ENCODE data around the gene SH3BP5L. TPM values are rescaled to one million over a fixed set of nuclear protein-coding genes. Genes with fewer than 3 reads are reported as not detected.

The SH3BP5L gene
- polyA plus RNA-seq, 10 donors = 15.3 to 20.7 (median 18.4) TPM

DNA sequence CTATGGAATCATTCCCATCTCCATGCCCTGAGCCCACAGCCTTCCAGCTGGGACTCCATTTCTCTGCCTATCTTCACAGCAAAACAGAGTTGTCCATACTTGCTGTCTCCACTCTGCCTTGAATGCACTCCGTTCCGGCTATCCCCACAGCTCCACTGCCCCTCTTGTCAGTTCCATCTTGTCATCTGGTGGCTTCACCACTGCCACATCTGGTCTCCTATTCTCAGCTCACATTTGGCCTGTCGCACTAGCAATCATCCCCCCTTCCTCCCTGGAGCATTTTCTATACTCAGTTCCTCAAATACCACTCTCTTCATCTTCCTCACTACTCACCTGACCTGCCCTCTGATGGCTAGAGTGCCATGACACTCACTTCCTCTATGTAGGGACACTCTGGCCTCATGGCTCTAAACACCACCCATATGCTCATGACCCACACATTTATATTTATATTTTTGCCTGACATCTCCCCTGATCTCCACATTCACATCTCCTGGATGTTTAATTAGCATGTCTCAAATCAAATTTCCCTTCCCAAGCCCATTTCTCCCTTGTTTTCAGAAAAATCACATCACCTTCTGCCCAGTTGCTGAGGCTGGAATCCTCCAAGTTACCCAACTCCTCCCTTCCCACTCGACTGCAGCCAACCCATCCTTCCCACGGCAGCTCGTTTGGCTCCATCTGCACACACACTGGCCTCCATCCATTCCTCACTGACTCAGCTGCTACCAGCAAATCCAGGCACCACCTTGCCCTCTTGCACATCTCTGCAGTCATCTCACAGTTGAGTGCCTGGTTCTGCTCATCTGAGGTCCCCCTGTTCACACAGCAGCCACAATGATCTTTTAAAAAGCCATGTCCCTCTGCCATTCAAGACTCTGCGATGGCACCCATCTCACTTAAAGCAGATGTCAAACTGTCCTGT lies 27.0 kb upstream of the SH3BP5L start:
- peak in 1 of 3 donors; percentile 10 for DNase-seq

DNA sequence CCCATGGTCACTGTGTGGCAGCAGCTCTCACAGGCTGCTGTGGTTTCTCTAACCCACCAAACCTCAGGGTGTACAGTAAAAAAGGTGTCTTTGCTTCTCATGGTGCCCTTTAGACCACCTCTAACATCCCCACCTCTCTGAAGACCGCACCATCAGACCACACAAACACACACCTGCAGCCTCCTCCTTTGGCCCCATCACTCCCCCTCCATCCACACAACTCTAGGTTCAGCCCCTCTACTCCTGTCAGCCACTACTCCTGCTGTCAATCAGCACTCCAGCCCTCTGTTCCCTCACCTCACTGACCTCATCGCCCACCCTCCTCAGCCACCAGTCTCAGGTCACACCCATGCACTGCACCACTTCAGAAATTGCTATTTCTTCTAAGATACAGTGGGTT lies 25.7 kb upstream of the SH3BP5L start:
- DNase-seq = no peak

DNA sequence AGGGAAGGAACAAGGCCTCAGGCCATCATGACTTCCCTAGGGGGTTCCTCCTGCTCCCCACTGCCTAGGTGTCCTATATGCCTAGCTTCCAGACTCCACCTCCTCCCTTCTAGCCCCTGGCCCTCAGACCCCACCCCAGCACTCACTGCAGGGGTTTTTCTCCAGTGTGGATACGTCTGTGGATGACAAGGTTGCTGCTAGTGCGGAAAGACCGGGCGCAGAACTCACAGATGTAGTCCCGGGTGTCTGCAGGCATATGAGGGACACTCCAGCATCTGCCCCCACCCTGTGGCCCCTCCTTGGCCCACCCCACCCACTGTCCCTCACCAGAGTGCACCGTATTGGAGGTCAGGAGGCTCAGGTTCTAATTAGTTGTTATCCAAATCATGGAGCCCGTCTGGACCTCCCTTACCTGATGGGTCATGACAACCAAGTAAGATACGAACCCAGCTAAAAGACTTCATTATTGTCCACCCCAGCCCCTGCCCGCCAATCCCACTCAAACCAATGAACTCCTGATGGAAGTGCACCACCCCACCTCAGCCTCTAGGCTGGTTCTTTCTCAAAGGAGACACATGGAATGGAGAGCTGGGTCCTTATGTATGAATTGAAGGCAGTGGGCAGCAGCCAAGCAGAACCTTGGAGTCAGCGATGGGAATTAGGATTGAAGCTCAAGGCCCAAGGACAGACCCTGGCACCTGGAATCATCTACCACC lies 25.0 kb upstream of the SH3BP5L start:
- DNase-seq = no peak

DNA sequence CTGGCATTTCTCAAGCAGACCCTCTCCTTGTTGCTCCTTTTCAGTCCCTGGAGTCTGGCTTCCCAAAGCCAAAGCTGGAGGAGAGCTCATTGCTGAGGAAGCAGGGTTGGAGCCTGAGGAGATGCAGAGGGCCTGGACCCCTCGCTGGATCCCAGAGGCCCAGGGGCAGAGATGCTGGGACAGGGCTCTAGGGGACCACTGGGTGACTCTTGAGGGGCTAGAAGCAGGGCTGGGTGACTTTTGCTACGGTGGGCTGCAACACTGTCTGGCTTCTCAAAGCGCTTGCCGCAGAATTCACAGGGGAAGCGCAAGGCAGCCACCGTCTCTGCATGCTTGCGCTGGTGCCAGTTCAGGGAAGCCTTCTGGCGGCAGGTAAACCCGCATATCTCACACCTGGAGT lies 24.4 kb upstream of the SH3BP5L start:
- no peak for DNase-seq

DNA sequence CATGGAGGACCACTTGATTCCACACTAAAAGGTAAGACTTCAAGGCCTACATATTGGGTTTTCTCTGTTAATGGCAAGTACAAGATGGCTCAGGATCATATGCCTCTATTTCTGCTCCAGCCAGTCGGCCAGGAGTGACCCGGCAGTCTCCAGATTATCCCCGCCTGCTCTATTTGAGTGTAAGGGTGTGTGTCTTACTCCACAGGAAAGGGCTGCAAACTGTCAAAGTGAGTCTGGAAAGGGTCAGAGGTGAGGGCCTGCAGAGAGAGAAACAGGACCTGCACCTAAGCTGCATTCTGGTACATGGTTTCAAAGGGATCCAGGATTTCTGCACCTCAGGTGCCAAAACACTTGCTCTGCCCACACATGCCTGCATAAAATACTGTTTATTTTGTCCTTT lies 23.9 kb upstream of the SH3BP5L start:
- no peak for DNase-seq

DNA sequence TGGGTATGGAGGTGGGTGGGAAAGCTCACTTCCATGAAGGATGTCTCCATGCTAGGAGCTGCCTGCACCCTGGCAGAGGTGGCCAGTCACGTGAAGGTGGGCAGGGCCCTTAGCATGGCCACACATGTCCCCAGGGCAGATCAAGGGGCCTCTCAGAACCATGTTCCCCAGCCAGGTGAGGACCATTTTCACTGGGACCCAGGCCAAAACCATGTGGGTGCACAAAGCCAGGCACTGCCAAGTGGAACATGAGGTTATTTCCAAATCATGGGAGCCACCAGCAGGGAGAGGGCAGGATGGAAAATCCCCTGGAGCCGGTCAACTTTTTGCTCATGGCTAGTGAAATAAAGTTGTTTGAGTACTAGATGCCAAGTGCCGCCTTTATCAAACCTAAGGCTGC lies 23.4 kb upstream of the SH3BP5L start:
- no peak for DNase-seq

DNA sequence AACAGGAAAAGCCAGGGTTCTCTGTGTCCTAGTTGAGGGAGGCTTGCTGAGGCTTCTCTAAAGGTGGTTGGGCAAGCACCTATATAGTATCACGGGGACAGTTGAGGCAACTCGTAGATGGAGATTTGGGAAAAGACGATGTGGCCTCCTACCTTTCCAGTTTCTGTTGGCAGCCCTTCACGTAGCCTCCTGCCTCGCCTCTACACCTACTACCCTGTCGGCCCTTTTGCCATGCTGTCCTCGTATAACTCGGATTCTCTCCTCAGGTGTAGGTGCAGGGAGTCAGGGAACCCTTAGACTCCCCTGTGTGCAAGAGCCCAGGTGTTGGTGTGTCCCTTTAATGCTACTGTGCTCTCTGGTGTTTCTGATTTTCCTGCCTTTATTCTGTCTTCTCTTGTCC lies 22.9 kb upstream of the SH3BP5L start:
- DNase-seq = no peak

DNA sequence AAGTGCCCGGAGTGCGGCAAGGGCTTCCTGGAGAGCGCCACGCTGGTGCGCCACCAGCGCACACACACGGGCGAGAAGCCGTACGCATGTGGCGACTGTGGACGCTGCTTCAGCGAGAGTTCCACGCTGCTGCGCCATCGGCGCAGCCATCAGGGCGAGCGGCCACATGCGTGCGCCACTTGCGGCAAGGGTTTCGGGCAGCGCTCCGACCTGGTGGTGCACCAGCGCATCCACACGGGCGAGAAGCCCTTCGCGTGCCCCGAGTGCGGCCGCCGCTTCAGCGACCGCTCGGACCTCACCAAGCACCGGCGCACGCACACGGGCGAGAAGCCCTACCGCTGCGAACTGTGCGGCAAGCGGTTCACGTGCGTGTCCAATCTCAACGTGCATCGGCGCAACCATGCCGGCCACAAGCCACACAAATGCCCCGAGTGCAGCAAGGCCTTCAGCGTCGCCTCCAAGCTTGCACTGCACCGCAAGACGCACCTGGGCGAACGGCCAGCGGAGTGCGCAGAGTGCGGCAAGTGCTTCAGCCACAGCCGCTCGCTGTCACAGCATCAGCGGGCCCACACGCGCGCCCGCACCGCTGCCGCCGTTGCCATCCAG lies 22.3 kb upstream of the SH3BP5L start:
- no peak for DNase-seq

DNA sequence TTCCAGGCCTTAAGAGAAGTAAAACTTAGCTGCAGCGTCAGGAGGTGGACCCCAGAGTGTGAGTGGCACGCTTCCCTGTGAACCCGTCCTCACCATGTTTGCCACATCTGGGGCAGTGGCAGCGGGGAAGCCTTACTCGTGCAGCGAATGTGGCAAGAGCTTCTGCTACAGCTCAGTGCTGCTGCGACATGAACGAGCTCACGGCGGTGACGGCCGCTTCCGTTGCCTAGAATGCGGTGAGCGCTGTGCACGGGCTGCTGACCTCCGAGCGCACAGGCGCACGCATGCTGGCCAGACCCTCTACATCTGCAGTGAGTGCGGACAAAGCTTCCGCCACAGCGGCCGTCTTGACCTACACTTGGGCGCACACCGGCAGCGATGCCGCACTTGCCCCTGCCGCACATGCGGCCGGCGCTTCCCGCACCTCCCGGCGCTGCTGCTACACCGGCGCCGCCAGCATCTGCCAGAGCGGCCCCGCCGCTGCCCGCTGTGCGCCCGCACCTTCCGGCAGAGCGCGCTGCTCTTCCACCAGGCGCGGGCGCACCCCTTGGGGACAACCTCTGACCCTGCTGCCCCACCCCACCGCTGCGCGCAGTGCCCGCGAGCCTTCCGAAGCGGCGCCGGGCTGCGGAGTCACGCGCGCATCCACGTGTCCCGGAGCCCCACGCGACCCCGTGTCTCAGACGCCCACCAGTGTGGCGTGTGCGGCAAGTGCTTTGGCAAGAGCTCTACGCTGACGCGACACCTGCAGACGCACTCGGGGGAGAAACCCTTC lies 21.7 kb upstream of the SH3BP5L start:
- no peak for DNase-seq

DNA sequence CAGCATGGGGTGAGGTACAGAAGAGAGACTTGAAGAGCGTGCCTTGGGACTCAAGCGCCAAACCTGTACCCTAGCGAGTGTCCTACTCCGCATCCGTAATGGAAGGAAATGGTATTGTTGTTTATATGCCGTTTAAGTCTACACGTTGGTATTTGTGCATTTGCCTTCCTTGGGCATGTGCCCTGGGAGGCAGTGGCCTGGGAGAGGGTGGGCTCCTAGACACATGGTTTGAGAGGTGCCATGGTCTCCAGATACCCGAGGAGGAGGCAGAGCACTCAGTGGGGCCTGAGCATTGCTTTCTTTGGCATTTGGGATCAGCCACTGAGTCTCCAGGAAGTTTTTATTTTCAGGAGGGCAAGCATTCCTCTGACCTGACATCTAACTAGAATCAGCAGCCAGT lies 18.8 kb upstream of the SH3BP5L start:
- no peak for DNase-seq

DNA sequence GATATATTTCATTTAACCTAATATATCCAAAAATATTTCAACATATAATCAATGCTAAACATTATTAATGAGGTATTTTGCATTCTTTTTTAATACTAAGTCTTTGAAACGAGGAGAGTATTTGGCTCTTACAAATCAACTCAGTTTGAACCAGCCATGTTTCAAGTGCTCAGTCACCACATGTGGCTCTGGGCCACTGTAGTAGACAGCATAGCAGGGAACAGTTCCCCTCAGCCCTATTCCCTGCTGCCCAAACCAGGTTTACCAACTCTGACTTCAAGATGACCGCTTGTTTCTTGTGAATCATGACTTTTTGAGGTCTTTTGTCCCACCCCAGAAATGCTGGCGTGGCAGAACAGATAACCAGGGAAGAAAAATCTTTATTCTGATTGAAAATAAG lies 18.0 kb upstream of the SH3BP5L start:
- DNase-seq = no peak

DNA sequence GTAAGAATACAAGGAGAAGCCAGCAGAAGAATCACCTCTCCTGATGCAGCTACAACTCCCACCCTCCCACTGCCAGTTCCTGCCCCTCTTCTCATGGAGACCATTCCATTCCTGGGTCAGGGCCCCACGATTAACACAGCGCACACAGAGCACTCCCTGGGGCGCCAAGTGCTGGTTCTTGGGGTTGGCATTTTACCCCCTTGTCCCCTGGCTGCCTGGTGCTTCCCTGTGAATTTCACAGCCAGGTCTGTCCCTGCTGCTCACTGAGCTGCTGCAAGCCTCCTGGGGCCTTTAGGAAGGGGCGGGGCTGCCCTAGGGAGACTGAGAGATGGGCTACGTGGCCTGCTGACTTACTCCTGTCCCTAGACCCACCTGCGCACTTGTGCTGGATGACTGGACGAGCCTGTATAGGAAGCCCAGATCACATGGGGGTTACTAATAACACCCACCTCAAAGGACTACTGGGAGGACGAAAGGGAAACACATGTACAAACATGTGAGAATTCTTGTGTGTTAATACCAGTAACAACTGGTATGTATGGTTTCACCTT lies 17.1 kb upstream of the SH3BP5L start:
- DNase-seq = no peak

DNA sequence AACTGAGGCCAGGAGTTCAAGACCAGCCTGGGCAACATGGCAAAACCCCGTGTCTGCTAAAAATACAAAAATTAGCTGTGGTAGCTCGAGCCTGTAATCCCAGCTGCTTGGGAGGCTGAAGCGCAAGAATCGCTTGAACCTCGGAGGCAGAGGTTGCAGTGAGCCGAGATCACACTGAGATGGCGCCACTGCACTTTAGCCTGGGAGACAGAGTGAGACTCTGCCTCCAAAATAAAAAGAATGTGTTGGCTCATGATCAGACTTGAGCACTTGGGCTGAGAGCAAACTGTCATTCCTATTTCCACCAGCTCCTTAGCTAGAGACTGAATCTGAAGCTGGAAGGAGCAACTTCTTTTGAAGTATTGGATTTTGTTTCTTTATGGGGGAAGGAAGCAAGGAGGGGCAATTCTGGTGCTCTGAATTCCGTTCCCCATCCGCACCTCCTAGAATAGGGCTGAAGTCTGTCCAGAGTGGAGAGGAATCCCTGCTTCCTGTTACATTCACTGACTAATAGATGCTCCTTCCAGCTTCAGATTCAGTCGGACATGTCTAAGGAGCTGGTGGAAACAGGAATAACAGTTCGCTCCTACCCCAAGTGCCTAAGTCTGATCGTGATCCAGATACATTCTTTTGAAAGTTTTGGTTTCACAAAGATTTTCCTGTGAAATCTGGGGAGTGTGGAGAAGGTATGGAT lies 16.1 kb upstream of the SH3BP5L start:
- DNase-seq = peak; percentile 57 to 78 (median 70)

DNA sequence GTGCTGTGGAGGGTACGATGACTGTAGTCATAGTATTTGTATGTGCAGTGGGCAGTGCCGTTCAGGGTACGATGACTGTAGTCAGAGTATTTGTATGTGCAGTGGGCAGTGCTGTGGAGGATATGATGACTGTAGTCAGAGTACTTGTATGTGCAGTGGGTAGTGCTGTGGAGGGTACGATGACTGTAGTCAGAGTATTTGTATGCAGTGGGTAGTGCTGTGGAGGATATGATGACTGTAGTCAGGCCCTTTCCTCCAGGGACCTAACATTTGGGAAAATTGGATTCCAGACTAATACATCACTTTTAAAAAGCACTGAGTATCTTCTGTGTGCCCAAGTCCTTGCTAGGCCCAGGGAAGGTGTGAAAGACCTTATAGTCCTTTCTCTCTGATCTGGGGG lies 15.2 kb upstream of the SH3BP5L start:
- DNase-seq = no peak

DNA sequence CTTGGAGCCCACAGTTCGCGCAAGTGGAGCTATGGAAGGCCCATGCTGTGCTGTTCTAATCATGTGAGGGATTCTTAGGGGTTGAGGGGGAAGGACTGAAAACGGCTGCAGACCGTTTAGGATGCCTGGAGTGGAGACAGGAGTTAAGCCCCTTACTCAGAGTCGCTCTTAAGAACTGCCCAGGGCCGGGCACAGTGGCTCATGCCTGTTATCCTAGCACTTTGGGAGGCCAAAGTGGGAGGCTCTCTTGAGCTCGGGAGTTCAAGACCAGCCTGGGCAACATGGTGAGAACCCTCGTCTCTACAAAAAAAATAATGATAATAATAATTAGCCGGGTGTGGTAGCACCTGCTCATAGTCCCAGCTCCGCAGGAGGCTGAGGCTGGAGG lies 13.4 kb upstream of the SH3BP5L start:
- no peak for DNase-seq

DNA sequence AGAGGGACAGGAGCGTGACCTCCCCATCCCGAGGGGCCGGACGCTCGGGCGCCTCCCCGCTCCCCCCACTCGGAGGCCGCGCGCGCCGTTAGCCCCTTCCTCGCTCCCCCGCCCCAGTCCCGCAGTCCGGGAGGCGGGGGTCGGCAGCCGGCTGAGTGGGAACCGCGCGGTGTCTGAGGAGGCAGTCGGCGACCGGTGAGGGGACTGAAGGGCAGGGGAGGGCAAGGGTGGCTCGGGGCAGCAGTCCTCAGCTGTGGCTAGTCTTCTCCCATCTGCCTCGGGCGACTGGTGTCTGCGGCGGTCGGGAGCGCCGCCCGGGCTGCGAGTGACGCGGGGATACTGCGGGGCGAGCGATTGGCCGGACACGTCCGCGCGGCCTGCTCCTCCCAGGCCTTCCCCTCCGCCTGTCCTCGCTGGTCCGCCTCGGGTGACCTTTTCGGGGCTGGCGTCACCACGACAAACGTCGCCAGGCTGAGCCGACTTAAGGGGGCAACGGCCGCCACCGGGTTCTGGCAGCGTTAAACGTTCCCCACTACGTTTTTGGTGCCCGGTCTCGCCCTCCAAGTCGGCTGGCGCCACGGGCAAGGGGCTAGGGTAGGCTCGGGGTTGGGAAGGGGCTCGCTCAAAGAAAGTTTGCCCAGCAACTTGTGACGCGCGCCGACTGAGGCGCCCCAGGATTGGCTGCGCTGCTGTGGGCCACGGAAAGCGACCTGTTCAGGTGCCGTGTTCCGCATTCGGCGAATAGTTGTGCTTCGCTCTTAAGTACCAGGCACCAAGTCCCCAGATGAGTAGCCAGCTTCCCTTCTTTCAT lies 12.8 kb upstream of the SH3BP5L start:
- peak; percentile 83 to 97 (median 92) for DNase-seq

DNA sequence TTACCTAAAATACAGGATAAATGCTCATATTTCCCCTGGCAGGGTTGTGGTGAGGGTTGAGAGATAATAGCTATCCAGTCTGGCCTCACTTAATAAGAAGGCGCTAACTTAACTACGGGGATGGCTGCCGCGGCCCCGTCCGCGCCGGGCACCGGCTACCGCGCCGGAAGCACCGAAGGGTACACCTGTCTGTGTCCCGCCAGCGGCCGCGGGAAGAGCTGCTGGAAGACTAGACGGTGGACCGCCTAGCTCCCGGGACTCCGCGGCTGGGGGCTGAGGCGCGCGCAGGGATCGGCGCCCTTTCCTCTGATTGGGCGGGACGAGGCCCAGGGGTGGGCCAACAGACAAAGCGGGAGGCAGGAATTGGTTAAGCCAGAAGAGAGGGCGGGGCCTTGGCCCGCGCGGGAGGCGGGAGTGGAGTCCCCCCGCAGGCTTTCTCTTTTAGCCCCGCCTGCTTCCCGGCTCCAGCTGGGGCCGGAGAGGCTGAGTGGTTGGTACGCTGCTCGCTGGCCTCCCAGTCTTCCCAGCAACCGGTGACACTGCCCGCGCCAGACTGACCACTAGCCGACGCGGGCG lies 12.2 kb upstream of the SH3BP5L start, which contains the start of gene ZNF672:
Gene ZNF672 (plus strand): TSS at position 444 of the 576 bp plus-strand sequence. CDS start 9,051 bp downstream, outside the sequence.
- DNase-seq = peak; percentile 98 to 99 (median 99)

DNA sequence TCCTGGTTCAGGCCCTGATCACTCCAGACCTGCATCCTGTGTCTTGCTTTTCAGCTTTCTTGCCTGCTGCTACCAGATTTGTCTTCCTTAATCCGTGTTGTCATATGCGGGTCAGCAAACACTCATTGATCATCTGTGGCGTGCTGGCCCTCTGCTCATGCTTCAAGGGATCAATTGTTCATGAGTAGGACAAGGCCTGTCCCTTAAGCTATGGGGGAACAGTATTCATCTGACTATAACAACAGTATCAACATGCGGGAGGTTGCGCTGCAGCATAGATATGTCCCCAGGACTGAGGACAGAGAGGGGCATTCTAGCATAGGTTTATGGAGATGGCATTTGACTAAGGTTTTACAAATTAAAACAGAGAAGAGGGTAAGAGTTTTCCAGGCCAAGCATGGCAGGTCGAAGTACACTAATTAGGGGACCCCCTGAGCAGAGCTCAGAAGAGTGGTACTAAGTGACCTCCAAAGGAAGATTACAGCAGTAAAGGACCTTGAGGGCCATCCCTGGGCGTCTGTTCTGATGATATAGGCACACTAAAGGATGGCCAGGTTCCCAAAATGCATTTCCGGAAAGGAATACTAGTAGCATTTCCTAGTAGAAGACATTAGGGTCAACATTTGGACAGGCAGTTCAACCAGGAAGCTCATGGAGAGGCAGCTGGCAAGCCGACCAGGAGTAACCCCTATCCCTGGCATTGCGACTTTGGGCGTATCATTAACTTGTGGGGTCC lies 11.5 kb upstream of the SH3BP5L start:
- DNase-seq = no peak

Measured in muscle of back (tissue), 11 donors.